ENCODE data around the gene DGKD.

GRCh38 chr2:233422649-233423551 lies 68.6 kb downstream of the DGKD start:
- TF ChIP-seq CTCF (IDR thresholded peaks at IDR 0.05): no peak
- no peak for TF ChIP-seq EP300 (IDR thresholded peaks at IDR 0.05)
- no peak for TF ChIP-seq POLR2A (IDR thresholded peaks at IDR 0.05)
- TF ChIP-seq POLR2AphosphoS5 (IDR thresholded peaks at IDR 0.05): no peak
